ENCODE data around the gene MYCBP.
"Not testable (repeated sequence)": the region's sequence is repeated elsewhere in the genome, so short reads cannot be mapped to it uniquely, and the experiment has no call there.

MYCBP gene

DNA sequence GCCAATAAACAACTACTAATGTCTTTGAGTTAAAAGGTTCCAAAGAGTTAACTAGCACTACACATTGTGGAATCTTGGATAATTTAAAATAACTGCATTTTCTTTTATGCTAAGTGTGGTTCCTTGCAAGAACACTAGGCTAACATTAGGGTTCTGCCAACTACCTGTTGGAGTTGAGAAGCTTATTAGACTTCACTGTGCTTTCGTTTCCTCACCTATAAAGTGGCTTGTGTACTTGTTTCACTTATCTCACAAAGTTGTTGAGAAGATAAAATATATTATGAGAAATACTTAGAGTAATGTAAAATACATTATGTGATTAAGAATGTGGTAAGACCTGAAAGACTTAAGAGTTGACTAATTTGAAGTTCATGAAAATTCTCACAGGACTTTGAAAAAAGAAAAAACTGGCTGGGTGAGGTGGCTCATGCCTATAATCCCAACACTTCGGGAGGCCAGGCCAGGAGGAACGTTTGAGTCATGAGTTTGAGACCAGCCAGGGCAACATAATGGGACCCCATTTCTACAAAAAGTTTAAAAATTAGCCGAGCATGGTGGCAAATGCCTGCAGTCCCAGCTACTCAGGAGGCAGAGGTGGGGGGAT lies 7.9 kb downstream of the MYCBP start:
- no peak for DNase-seq (ENCODE audit: low read depth)

DNA sequence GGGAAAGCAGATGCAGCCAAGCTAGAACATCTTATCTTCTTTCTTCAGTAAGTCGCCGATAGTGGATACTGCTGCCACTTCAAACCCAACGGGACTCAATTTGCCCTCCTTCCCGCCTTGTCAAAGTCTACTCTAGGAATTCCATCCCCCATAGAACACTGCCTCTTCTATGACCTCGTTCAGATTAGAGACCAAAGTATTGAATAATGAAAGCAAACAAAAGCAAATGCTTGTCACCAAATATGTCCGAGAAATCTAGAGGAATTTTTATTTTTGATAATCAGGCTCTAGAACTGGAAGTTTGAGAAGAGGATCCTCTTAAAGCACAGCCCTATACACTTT lies 12.7 kb downstream of the MYCBP start:
- no peak for DNase-seq (ENCODE audit: low read depth)

GRCh38 chr1:38859561-38860453 lies 13.3 kb downstream of the MYCBP start, which contains the start of gene RRAGC:
Gene RRAGC (minus strand): TSS chr1:38859772. CDS start chr1:38859646, 126 bp downstream.
- DNase-seq (ENCODE audit: low read depth), result peak; percentile 97

DNA sequence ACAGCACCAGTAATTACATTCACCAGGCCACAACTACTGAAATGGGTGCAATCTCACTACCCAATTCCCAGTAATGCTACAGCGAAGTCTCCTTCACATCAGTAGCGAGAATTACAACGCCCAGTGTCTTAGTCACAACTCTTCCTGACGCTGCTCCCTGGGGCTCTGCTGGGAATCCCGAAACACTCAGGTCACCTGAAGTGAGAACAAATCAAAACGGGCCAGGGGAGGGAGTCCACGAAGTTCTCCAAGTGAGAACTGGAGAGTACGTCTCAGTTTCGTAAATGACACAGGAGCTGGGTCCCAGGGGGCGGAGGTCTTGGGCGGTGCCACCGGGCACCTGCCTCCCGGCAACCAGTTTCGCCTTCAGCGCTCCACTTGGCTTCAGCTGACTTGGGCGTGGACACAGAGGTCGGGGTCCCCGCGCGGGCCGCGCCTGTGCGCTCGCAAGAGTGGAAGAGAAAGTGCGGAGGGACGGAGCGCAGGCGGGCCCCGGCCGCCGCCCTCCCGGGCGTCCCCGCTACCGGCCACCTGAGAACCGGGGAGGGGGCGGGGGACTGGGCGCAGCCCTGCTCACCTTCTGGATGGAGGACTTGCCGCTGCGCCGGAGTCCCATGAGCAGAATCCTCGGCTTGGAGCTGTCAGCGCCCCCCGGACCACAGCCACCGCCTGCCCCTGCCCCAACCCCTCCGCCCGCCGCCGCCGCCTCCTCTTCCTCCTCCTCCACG lies 14.2 kb downstream of the MYCBP start:
- peak; percentile 14 for DNase-seq (ENCODE audit: low read depth)

DNA sequence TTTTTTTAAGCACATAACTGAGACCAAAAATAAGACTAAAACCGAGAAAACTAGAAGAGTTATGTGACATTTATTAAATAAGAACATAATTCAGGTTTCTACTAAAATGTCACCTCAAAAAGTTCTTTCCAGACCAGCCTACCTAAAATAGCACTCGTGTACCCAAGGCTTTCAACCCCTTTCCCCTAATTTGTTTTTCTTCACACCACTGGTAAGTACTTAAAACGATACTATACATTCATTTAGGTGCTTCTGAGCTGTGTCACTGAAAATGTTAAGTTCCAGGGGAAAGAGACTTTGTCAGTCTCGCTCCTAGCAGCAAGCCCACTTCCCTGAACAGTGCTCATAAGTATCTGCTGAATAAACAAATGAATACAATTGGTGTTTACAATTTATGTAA lies 20.4 kb downstream of the MYCBP start:
- DNase-seq (ENCODE audit: low read depth), result no peak

- no peak for DNase-seq (ENCODE audit: low read depth)
These were observed 25.1 kb downstream of the MYCBP start for GRCh38 chr1:38848071-38848470.

- no peak for DNase-seq (ENCODE audit: low read depth)
These were observed 26.9 kb downstream of the MYCBP start for GRCh38 chr1:38846210-38846609.

DNA sequence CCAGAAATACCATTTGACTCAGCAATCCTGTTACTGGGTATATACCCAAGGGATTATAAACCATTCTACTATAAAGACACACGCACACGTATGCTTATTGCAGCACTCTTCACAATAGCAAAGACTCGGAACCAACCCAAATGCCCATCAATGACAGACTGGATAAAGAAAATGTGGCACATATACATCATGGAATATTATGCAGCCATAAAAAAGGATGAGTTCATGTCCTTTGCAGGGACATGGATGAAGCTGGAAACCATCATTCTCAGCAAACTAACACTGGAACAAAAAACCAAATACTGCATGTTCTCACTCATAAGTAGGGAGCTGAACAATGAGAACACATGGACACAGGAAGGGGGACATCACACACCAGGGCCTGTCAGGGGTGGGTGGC lies 28.1 kb downstream of the MYCBP start:
- DNase-seq (ENCODE audit: low read depth), result not testable (repeated sequence)

DNA sequence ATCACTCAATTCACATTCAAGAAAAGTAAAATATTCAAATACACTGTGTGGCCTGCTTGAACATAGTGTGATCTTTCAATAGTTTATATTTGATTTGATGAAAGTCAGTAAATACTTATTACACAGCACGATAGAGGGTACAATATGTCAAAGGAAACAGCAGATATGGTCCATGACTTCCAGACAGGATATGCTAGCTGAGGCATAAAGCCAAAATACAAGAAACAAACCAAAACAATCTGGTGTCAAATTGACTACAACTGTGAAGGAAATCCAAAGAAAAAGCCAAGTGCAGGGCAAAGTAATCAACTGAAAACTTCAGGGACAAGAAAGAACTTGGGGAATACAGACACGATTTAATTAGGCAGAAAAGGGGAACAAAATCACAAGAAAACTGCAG lies 32.9 kb downstream of the MYCBP start:
- DNase-seq (ENCODE audit: low read depth), result no peak

GRCh38 chr1:38839363-38839762 lies 33.8 kb downstream of the MYCBP start:
- no peak for DNase-seq (ENCODE audit: low read depth)

DNA sequence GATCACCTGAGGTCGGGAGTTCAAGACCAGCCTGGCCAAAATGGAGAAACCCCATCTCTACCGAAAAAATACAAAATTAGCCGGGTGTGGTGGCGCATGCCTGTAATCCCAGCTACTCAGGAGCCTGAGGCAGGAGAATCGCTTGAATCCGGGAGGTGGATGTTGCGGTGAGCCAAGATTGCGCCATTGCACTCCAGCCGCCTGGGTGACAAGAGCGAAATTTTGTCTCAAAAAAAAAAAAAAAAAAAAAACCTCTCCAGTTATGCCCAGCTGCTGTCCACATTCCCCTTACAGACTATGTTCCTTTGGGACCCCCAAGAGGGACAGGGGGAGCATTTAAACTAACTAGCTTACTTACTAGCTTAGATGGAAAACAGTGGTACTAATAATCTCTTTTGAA lies 36.8 kb downstream of the MYCBP start:
- DNase-seq (ENCODE audit: low read depth), result not testable (repeated sequence)

DNA sequence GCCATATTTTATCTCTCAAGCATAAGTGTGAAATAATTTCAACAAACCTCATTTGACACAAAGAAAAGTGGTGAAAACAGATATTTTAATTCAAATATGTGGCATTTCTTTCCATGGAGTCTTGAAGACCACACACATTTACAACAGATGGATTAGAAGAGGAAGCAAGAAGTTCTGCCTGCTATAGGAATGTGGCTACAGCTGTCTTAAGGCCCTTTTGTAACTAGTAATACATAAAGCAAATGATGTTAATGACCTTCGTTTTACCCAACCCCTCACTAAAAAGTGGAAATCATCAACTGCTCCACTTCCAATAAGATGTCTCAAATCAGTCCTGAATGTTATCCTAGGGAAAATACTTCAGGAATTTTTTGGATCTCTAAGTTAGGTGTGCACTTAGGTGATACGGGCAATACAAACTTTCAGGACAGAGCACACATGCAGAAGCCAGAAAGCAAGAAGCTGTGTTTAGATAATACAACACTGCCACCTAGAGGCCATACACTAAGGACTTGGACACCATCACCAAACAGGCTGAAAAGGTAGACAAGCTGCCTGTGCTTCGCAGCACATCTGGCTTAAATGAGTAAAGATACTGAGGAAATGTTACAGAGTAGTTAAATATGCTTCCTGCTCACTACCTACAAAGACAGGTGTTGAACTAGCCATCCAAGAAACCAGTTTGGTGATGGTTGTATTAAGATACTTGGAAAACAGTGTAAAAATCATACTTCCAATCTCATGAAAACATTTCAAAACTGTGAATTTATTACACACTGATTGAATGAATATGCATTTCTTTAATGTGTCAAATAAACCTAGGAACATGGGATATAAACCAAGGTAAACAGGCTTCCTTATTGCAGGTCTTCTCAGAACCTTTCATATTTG lies 38.0 kb downstream of the MYCBP start:
- DNase-seq (ENCODE audit: low read depth), result peak; percentile 6

DNA sequence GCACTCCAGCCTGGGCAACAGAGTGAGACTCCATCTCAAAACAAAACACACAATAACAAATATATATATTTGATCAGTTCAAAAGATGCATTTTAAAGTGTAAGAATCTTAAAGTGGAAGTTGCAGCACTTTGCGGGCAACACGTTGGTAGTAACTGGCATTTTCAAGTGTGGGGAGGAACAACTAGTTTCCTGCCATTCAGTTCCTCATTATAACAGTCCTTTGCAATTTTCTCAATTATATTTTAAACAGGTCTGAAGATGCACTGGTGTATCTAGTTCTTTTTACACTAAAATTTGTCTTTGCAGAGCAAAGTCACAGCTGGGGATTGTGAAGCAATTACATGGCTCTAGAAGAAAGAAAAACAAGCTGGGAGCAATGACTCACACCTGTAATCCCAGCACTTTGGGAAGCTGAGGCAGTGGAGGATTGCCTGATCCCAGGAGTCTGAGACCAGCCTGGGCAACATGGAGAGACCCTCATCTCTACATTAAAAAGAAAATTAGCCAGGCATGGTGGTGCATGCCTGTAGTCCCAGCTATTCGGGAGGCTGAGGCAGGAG lies 38.8 kb downstream of the MYCBP start:
- DNase-seq (ENCODE audit: low read depth), result no peak

DNA sequence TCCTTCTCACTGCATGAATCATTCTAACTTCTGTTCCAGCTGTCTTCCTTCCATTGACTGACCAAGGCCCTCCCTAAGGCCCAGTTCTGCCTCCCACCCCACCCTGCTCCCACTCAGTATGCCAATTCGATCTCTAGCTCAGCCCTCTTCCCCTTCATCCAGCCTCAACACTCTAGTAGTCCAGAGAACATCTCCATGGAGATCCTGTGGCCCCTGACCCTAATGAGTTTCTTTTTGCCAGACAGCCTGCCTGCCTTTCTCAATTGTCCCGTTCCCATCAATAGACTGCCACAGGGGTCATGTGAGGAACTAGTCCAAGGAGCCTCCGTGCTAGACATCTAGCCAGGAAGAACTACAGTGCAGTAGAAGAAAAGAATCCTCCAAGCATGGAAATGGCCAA lies 40.0 kb downstream of the MYCBP start:
- DNase-seq (ENCODE audit: low read depth), result no peak

GRCh38 chr1:38832370-38832734 lies 40.8 kb downstream of the MYCBP start:
- no peak for DNase-seq (ENCODE audit: low read depth)

DNA sequence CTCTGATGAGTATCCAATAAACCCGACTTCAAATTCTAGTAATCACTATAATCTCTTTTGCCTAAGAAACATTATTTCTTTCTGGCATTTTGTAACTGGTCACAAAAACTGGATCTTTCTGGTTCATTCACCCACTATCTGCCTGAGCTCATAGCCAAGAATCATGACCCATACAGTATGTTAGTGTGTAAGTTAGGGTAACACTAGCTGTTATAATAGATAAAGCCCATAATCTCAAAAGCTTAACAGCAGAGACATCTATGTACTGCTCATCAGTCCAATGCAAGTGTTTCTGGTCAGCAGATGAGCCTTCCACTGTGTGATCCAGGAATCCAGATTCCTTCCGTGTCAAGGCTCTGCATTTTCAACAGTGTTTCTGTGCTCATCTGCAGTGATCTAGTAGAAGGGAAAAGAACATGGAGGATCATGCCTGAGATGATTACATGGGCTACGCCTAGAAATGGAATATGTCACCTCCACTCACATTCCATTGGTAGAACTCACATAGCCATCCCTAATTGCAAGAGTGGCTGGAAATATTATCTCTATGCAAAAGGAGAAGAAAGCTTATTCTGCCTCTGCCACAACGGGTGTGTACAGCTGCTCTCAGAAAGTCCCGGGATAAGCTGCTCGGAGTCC lies 41.3 kb downstream of the MYCBP start:
- DNase-seq (ENCODE audit: low read depth), result no peak

GRCh38 chr1:38829368-38829767 lies 43.8 kb downstream of the MYCBP start:
- no peak for DNase-seq (ENCODE audit: low read depth)

DNA sequence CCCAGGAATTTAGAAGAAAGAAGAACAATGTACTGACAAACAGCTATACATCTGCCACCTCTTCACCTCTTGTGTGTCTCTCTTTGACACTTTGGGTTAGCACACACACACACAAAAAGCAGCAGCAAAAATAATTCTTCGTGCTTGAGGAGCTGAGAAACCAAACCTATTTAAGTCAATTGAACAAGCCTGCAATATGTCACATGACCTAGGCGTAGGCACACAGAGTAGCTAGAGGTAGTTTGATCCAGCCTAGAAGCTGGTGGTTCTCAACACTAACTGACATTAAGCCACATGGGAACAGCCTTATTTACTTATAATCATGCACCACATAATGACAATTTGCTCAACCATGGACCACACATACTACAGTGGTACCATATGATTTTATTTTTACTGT lies 45.8 kb downstream of the MYCBP start:
- DNase-seq (ENCODE audit: low read depth), result no peak

GRCh38 chr1:38826886-38827285 lies 46.3 kb downstream of the MYCBP start:
- no peak for DNase-seq (ENCODE audit: low read depth)

DNA sequence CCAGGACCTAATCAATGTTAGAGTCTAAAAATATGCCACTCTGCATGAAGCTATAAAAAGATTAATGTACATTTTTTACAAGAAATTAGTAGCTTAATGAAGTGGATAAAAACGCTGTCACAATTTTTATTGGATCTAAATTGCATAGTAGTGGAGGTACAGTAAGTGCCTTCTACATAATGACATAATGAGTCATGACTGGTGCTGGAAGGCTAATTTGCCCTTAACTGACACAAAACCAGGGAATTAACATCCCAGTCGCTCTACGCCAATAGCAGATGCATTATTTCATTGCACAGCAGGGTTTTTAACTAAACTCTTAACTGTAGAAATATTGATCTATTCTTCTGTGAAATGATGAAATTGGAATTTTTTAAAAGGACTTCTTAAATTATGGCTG lies 46.9 kb downstream of the MYCBP start:
- DNase-seq (ENCODE audit: low read depth), result no peak

GRCh38 chr1:38820860-38821259 lies 52.3 kb downstream of the MYCBP start:
- no peak for DNase-seq (ENCODE audit: low read depth)

Data from activated gamma-delta T cell treated with anti-CD3 and anti-CD28 coated beads, Interleukin-2, amount 50 U/mL, for 16 hours (primary cell).